CD14-positive monocyte (primary cell): ENCODE results near the gene SLC35F1. TPM values are rescaled to one million over a fixed set of nuclear protein-coding genes. Genes with fewer than 3 reads are reported as not detected.

ENCODE experiments used
- DNase-seq, 3 donors: peaks; one replicate each; pipeline ENCODE4 v3.0.0-alpha.2; 2011 to 2022
- H2AFZ ChIP-seq: 2 replicates; pipeline ENCODE4 v1.6.0; 2012; ENCODE audit warnings: mild to moderate bottlenecking, low read depth, low read length, inconsistent platforms; ENCODE audit not compliant: insufficient read depth, poor library complexity, severe bottlenecking
- H3K27ac ChIP-seq, 2 donors: 1 replicate in 1 of 2; 2 replicates in 1 of 2; pipeline ENCODE4 v1.5.1; 2012 to 2013; ENCODE audit warnings: low read length in 2 of 2, control low read depth in 1 of 2, inconsistent platforms in 1 of 2, low read depth in 1 of 2, mild to moderate bottlenecking in 1 of 2
- H3K27me3 ChIP-seq, 2 donors: one replicate each; pipeline versions ENCODE4 v1.6.0 to v1.6.1; 2011 to 2013; ENCODE audit warnings: low read length in 2 of 2; ENCODE audit not compliant: control insufficient read depth in 2 of 2, insufficient read depth in 2 of 2
- H3K36me3 ChIP-seq, 2 donors: replicated peaks in 1 of 2; 1 replicate in 1 of 2; 2 replicates in 1 of 2; pipeline versions ENCODE4 v1.5.1 to v1.6.1; 2012 to 2013; ENCODE audit warnings: low read length in 2 of 2, control low read depth in 1 of 2, inconsistent platforms in 1 of 2, mild to moderate bottlenecking in 1 of 2; ENCODE audit not compliant: insufficient read depth in 2 of 2, control insufficient read depth in 1 of 2
- H3K4me1 ChIP-seq, 2 donors: 1 replicate in 1 of 2; 2 replicates in 1 of 2; pipeline versions ENCODE4 v1.5.1 to v1.6.1; 2012 to 2013; ENCODE audit warnings: low read length in 2 of 2, control low read depth in 1 of 2, inconsistent platforms in 1 of 2, mild to moderate bottlenecking in 1 of 2, moderate library complexity in 1 of 2; ENCODE audit not compliant: insufficient read depth in 2 of 2, control insufficient read depth in 1 of 2
- H3K4me2 ChIP-seq: replicated peaks from 2 replicates; pipeline ENCODE3; 2012; ENCODE audit warnings: low read length, moderate library complexity, mild to moderate bottlenecking; ENCODE audit not compliant: poor library complexity, severe bottlenecking; ENCODE audit errors: extremely low read depth
- H3K4me3 ChIP-seq, 3 experiments: fragments of 200-600 bp in 1 of 3; sonication (generic) in 1 of 3; replicated peaks in 1 of 3; 1 replicate in 2 of 3; 2 replicates in 1 of 3; pipeline ENCODE4 v1.5.1; 2011 to 2013; ENCODE audit warnings: low read length in 3 of 3, mild to moderate bottlenecking in 3 of 3, control low read depth in 2 of 3, low read depth in 2 of 3, inconsistent platforms in 1 of 3, moderate library complexity in 1 of 3
- H3K79me2 ChIP-seq: 2 replicates; pipeline ENCODE4 v1.6.0; 2012; ENCODE audit warnings: mild to moderate bottlenecking, control low read depth, inconsistent platforms, low read length, moderate library complexity; ENCODE audit not compliant: insufficient read depth
- H3K9ac ChIP-seq: 2 replicates; pipeline ENCODE4 v1.6.0; 2017; ENCODE audit warnings: low read length, mild to moderate bottlenecking; ENCODE audit not compliant: insufficient read depth, poor library complexity, severe bottlenecking
- H3K9me3 ChIP-seq, 2 donors: replicated peaks in 1 of 2; 1 replicate in 1 of 2; 2 replicates in 1 of 2; pipeline versions ENCODE4 v1.5.1 to v1.6.1; 2012 to 2013; ENCODE audit warnings: low read length in 2 of 2, control low read depth in 1 of 2; ENCODE audit not compliant: control insufficient read depth in 1 of 2, insufficient read depth in 1 of 2
- H4K20me1 ChIP-seq: 2 replicates; pipeline ENCODE4 v1.6.0; 2012; ENCODE audit warnings: mild to moderate bottlenecking, low read length, control low read depth, moderate library complexity; ENCODE audit not compliant: insufficient read depth
- H3K27ac Mint-ChIP-seq, 7 donors: one replicate each; pipeline ENCODE4 v1.8.0; 2020; ENCODE audit warnings: mild to moderate bottlenecking in 7 of 7, mixed read lengths in 7 of 7, moderate library complexity in 6 of 7, inconsistent platforms in 2 of 7
- H3K27me3 Mint-ChIP-seq, 3 donors: one replicate each; pipeline ENCODE4 v1.8.0; 2021 to 2022; ENCODE audit warnings: low read depth in 3 of 3, mild to moderate bottlenecking in 3 of 3, mixed read lengths in 3 of 3, moderate library complexity in 3 of 3, inconsistent platforms in 1 of 3
- H3K36me3 Mint-ChIP-seq, 2 donors: one replicate each; pipeline ENCODE4 v1.8.0; 2020; ENCODE audit warnings: mixed read lengths in 2 of 2, inconsistent platforms in 1 of 2, mild to moderate bottlenecking in 1 of 2
- H3K4me1 Mint-ChIP-seq: one replicate; pipeline ENCODE4 v1.8.0; 2020; ENCODE audit warnings: mild to moderate bottlenecking, mixed read lengths
- H3K4me3 Mint-ChIP-seq, 2 donors: one replicate each; pipeline ENCODE4 v1.8.0; 2020; ENCODE audit warnings: mild to moderate bottlenecking in 2 of 2, mixed read lengths in 2 of 2, moderate library complexity in 1 of 2
- H3K9me3 Mint-ChIP-seq, 7 donors: one replicate each; pipeline ENCODE4 v1.8.0; 2020 to 2022; ENCODE audit warnings: mixed read lengths in 7 of 7, mild to moderate bottlenecking in 6 of 7, moderate library complexity in 6 of 7, inconsistent platforms in 2 of 7
- WGBS: methylation state at CpG from one replicate; pipeline ENCODE4 v1.1.5; 2013; ENCODE audit warnings: missing lambda C conversion rate; ENCODE audit not compliant: insufficient coverage; 5-methylcytosine and 5-hydroxymethylcytosine counted together
- intact Hi-C, 2 donors: fragments of 100-400 bp; cut with micrococcal nuclease; formaldehyde crosslinking; loops; one replicate each; pipeline versions ENCODE4 v1.15.0 to v1.15.1; 2023
- polyA plus RNA-seq, 3 donors: library from polyadenylated mRNA; depleted of rRNA in 1 of 3; unstranded in 2 of 3; stranded (reverse) in 1 of 3; fragments of 300-500 nt in 2 of 3; fragments of >200 nt in 1 of 3; fragmentation: Illumina TruSeq in 2 of 3; gene quantifications; 1 replicate in 2 of 3; 2 replicates in 1 of 3; pipeline ENCODE4 v1.2.3, GENCODE V29; 2012 to 2021
- TF ChIP-seq, protein P1 (sequence below): fragments of 200-600 bp; IDR thresholded peaks from one replicate; pipeline ENCODE4 v1.8.0; 2022; ENCODE audit warnings: antibody characterized with exemption, mild to moderate bottlenecking

SLC35F1 gene
- polyA plus RNA-seq, 3 donors: not detected

DNA sequence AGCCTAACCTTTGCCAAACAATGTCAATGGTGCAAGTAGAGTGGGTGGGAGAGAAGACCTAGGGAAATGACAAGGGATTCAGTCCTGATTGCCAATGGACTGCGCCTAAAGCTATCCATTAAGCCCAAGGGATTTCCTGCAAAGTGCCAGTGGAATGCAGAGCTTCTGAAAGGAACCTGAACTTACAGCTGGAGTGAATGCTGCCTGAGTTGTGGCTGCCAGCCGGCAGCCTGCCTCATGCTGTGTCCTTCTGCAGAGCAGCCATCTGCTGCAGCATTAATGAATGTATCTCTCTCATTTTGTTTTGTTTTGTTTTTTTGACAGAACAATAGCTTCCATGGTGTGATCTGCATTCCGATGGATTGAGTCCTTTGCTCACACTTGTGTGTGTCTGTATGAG lies 44.7 kb downstream of the SLC35F1 start:
- H3K79me2 ChIP-seq: no peaks in the 10 kb centered on the region
- TF ChIP-seq, protein P1, sequence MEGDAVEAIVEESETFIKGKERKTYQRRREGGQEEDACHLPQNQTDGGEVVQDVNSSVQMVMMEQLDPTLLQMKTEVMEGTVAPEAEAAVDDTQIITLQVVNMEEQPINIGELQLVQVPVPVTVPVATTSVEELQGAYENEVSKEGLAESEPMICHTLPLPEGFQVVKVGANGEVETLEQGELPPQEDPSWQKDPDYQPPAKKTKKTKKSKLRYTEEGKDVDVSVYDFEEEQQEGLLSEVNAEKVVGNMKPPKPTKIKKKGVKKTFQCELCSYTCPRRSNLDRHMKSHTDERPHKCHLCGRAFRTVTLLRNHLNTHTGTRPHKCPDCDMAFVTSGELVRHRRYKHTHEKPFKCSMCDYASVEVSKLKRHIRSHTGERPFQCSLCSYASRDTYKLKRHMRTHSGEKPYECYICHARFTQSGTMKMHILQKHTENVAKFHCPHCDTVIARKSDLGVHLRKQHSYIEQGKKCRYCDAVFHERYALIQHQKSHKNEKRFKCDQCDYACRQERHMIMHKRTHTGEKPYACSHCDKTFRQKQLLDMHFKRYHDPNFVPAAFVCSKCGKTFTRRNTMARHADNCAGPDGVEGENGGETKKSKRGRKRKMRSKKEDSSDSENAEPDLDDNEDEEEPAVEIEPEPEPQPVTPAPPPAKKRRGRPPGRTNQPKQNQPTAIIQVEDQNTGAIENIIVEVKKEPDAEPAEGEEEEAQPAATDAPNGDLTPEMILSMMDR: no peak
- no peak overlapping the region for H3K4me2 ChIP-seq
- no peak overlapping the region for H3K4me3 ChIP-seq
- H3K9me3 Mint-ChIP-seq: peaks cover 0 to 3% (median 0%) of the 10 kb centered on the region in 7 donors
- no peak overlapping the region for H2AFZ ChIP-seq
- no peaks in the 10 kb centered on the region for H3K27me3 ChIP-seq
- H3K4me1 ChIP-seq: no peaks in the 10 kb centered on the region
- no peaks in the 10 kb centered on the region for H3K36me3 Mint-ChIP-seq
- H3K27me3 Mint-ChIP-seq: peaks cover 0 to 1% (median 0%) of the 10 kb centered on the region in 3 donors
- H3K36me3 ChIP-seq: no peaks in the 10 kb centered on the region
- no peak overlapping the region for H3K9ac ChIP-seq
- H3K4me1 Mint-ChIP-seq: no peaks in the 10 kb centered on the region
- no peak for DNase-seq
- H3K4me3 Mint-ChIP-seq: no peak overlapping the region
- intact Hi-C loops: no loop called here
- H3K27ac Mint-ChIP-seq: no peak overlapping the region
- 45% methylated on average over 2 of the region's 3 CpGs for WGBS
- H3K9me3 ChIP-seq: no peaks in the 10 kb centered on the region
- H4K20me1 ChIP-seq: no peaks in the 10 kb centered on the region
- no peak overlapping the region for H3K27ac ChIP-seq

DNA sequence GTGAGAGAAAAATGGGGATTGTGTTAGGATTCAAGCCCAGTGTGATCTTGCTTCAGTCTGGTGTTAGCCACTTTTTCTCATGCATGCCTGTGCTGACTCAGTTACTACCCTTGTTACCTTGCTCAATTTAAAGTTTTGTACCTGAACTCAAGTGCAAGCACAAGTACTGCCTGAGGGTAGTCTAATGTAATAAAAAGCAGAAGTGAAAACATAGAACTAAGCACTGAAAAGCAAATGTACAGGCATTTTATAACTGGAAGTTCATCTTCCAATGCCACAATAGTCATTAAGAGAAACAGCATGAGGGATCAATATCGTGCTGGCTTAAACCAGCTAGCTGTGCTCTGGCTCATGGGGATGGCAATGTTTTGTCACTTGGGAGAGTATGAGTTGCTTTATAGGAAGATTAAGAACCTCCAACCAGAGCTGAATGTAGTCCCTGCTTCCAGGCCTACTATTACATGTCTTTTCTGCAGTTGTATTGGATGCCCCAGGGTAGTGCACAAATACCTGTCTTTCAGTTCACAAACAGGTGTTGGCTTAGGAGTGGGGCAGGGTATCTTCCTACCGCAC lies 48.7 kb downstream of the SLC35F1 start:
- peaks cover 0 to 1% (median 0%) of the 10 kb centered on the region in 3 donors for H3K27me3 Mint-ChIP-seq
- no peaks in the 10 kb centered on the region for H4K20me1 ChIP-seq
- no peak for DNase-seq
- WGBS: no CpG with 5 or more reads among the region's 2 CpGs
- H3K79me2 ChIP-seq: no peaks in the 10 kb centered on the region
- H3K4me3 Mint-ChIP-seq: no peak overlapping the region
- H3K4me1 ChIP-seq: no peaks in the 10 kb centered on the region
- no peak overlapping the region for H2AFZ ChIP-seq
- no peak overlapping the region for H3K4me3 ChIP-seq
- H3K36me3 Mint-ChIP-seq: no peaks in the 10 kb centered on the region
- intact Hi-C loops: no loop called here
- no peak overlapping the region for H3K4me2 ChIP-seq
- no peaks in the 10 kb centered on the region for H3K4me1 Mint-ChIP-seq
- H3K36me3 ChIP-seq: no peaks in the 10 kb centered on the region
- H3K9ac ChIP-seq: no peak overlapping the region
- no peaks in the 10 kb centered on the region for H3K9me3 Mint-ChIP-seq
- TF ChIP-seq, protein P1: no peak
- no peak overlapping the region for H3K27ac Mint-ChIP-seq
- H3K27ac ChIP-seq: no peak overlapping the region
- no peaks in the 10 kb centered on the region for H3K9me3 ChIP-seq
- H3K27me3 ChIP-seq: no peaks in the 10 kb centered on the region
